DOHH2 (cell line): ENCODE data around the gene HAP1.
A peak's percentile ranks its signal among the peaks of the same experiment; 100 is the strongest.
"Not testable (repeated sequence)": the region's sequence is repeated elsewhere in the genome, so short reads cannot be mapped to it uniquely, and the experiment has no call there.

Experiments used
- H3F3A ChIP-seq: fragments of 200-600 bp; sonication (generic), shearing (Covaris generic); 2 replicates; pipeline ENCODE4 v1.6.0; 2016; ENCODE audit warnings: antibody characterized with exemption, mild to moderate bottlenecking; ENCODE audit not compliant: control insufficient read depth, insufficient read depth
- H3K27ac ChIP-seq: fragments of 200-600 bp; sonication (generic); 2 replicates; pipeline ENCODE4 v1.5.1; 2014; ENCODE audit warnings: low read depth, mild to moderate bottlenecking, low read length, moderate library complexity
- H3K27me3 ChIP-seq: fragments of 200-600 bp; sonication (generic); 2 replicates; pipeline ENCODE4 v1.6.1; 2014; ENCODE audit warnings: mild to moderate bottlenecking, low read length, mixed read lengths; ENCODE audit not compliant: control insufficient read depth
- H3K36me3 ChIP-seq: fragments of 200-600 bp; sonication (generic); 2 replicates; pipeline ENCODE4 v1.6.1; 2014; ENCODE audit warnings: mild to moderate bottlenecking, low read length, moderate library complexity, mixed read lengths; ENCODE audit not compliant: control insufficient read depth
- H3K4me1 ChIP-seq: fragments of 200-600 bp; sonication (generic); 2 replicates; pipeline ENCODE4 v1.6.1; 2014; ENCODE audit warnings: mild to moderate bottlenecking, low read length, mixed read lengths; ENCODE audit not compliant: control insufficient read depth
- H3K4me2 ChIP-seq: fragments of 200-600 bp; sonication (generic); 2 replicates; pipeline ENCODE4 v1.6.0; 2014; ENCODE audit warnings: mild to moderate bottlenecking, low read length, moderate library complexity
- H3K4me3 ChIP-seq: fragments of 200-600 bp; sonication (generic); 2 replicates; pipeline ENCODE4 v1.5.1; 2014; ENCODE audit warnings: mild to moderate bottlenecking, low read length, mixed read lengths
- H3K79me2 ChIP-seq: fragments of 200-600 bp; sonication (generic); 2 replicates; pipeline ENCODE4 v1.6.1; 2014; ENCODE audit warnings: mild to moderate bottlenecking, low read length, mixed read lengths; ENCODE audit not compliant: control insufficient read depth
- H3K9me2 ChIP-seq: fragments of 200-600 bp; sonication (generic); replicated peaks from 2 replicates; pipeline ENCODE4 v1.6.1; 2014; ENCODE audit warnings: mild to moderate bottlenecking, low read length, mixed read lengths; ENCODE audit not compliant: control insufficient read depth
- H3K9me3 ChIP-seq: fragments of 200-600 bp; sonication (generic); 2 replicates; pipeline ENCODE4 v1.6.1; 2014; ENCODE audit warnings: antibody characterized with exemption, low read length, mixed read lengths; ENCODE audit not compliant: control insufficient read depth, insufficient read depth
- H4K20me1 ChIP-seq: fragments of 200-600 bp; sonication (generic); 2 replicates; pipeline ENCODE4 v1.6.0; 2014; ENCODE audit warnings: low read depth, mild to moderate bottlenecking, antibody characterized with exemption, low read length, moderate library complexity; ENCODE audit not compliant: control insufficient read depth, insufficient read depth
- CTCF ChIP-seq: fragments of 200-600 bp; sonication (generic); IDR thresholded peaks from one replicate; pipeline ENCODE4 v1.5.1; 2014; ENCODE audit warnings: antibody characterized with exemption, mild to moderate bottlenecking, low read depth, low read length; ENCODE audit not compliant: poor library complexity, severe bottlenecking
- EZH2phosphoT487 ChIP-seq: fragments of 200-600 bp; sonication (generic); IDR thresholded peaks from 2 replicates; pipeline ENCODE4 v1.6.1; 2017; ENCODE audit warnings: borderline replicate concordance, mild to moderate bottlenecking, antibody characterized with exemption, low read length, moderate library complexity, mixed read lengths

HAP1 gene

GRCh38 chr17:41678907-41679739, 55.3 kb downstream of the HAP1 start:
- Histone ChIP-seq H3K4me1 (peaks cover 5% of the 10 kb centered on the region; the same call in 1 of the 2 replicates), H3K9me2 (no peaks in the 10 kb centered on the region), H3K79me2 (no peaks in the 10 kb centered on the region), H3K4me3 (no peak overlapping the region), H3F3A (no peaks in the 10 kb centered on the region), H4K20me1 (no peaks in the 10 kb centered on the region), H3K36me3 (no peaks in the 10 kb centered on the region), H3K9me3 (no peaks in the 10 kb centered on the region), H3K4me2 (peak overlapping the region; percentile 2; the same call in 1 of the 2 replicates), H3K27ac (no peak overlapping the region), H3K27me3 (peaks cover 31% of the 10 kb centered on the region)
- TF ChIP-seq EZH2phosphoT487 (no peak), CTCF (no peak)

- no peaks in the 10 kb centered on the region for H3K36me3 ChIP-seq
- H3K79me2 ChIP-seq = no peaks in the 10 kb centered on the region
- no peaks in the 10 kb centered on the region for H3F3A ChIP-seq
- peaks cover 5% of the 10 kb centered on the region; the same call in 1 of the 2 replicates for H3K4me1 ChIP-seq
- H3K27me3 ChIP-seq = peaks cover 27% of the 10 kb centered on the region
- no peaks in the 10 kb centered on the region for H4K20me1 ChIP-seq
- H3K27ac ChIP-seq = no peak overlapping the region
- no peak for TF ChIP-seq CTCF
- H3K4me2 ChIP-seq = peak overlapping the region; percentile 2; the same call in 1 of the 2 replicates
- no peak overlapping the region for H3K4me3 ChIP-seq
- H3K9me2 ChIP-seq = no peaks in the 10 kb centered on the region
- H3K9me3 ChIP-seq = no peaks in the 10 kb centered on the region
Measured at GRCh38 chr17:41678411-41678906, 56.0 kb downstream of the HAP1 start.

GRCh38 chr17:41676058-41676419, 58.4 kb downstream of the HAP1 start:
- Histone ChIP-seq H3K79me2 (no peaks in the 10 kb centered on the region), H3K4me2 (no peak overlapping the region), H3F3A (no peaks in the 10 kb centered on the region), H3K27ac (no peak overlapping the region), H4K20me1 (no peaks in the 10 kb centered on the region), H3K9me3 (no peaks in the 10 kb centered on the region), H3K9me2 (no peaks in the 10 kb centered on the region), H3K4me3 (no peak overlapping the region), H3K27me3 (peaks cover 22% of the 10 kb centered on the region), H3K4me1 (peaks cover 5% of the 10 kb centered on the region; the same call in 1 of the 2 replicates), H3K36me3 (no peaks in the 10 kb centered on the region)
- TF ChIP-seq EZH2phosphoT487 (no peak), CTCF (no peak)

- H3K36me3 ChIP-seq, H3K79me2 ChIP-seq, H3K9me2 ChIP-seq, H3K4me2 ChIP-seq, H4K20me1 ChIP-seq, H3F3A ChIP-seq, H3K9me3 ChIP-seq, H3K4me3 ChIP-seq, H3K27ac ChIP-seq, H3K4me1 ChIP-seq: not testable (repeated sequence)
- peaks cover 22% of the 10 kb centered on the region for H3K27me3 ChIP-seq
Measured at GRCh38 chr17:41675157-41676057, 59.0 kb downstream of the HAP1 start.
